Keratinocyte (primary cell): Measurements from ENCODE around the gene DLX4.

Experiments used
- EZH2 ChIP-seq: IDR thresholded peaks from one replicate; pipeline ENCODE4 v1.6.1; 2012; ENCODE audit warnings: inconsistent platforms, mild to moderate bottlenecking, low read length, moderate library complexity
- TF ChIP-seq, protein P1 (sequence below), 3 experiments: IDR thresholded peaks in 1 of 3; conservative IDR thresholded peaks in 1 of 3; optimal IDR thresholded peaks in 1 of 3; 2 replicates in 2 of 3; 3 replicates in 1 of 3; pipeline versions ENCODE3 to v1.5.1; 2011; ENCODE audit warnings: low read length in 3 of 3, mild to moderate bottlenecking in 3 of 3, moderate library complexity in 2 of 3, control low read depth in 1 of 3, inconsistent platforms in 1 of 3; ENCODE audit not compliant: insufficient read depth in 2 of 3; ENCODE audit errors: extremely low read depth in 1 of 3

DNA sequence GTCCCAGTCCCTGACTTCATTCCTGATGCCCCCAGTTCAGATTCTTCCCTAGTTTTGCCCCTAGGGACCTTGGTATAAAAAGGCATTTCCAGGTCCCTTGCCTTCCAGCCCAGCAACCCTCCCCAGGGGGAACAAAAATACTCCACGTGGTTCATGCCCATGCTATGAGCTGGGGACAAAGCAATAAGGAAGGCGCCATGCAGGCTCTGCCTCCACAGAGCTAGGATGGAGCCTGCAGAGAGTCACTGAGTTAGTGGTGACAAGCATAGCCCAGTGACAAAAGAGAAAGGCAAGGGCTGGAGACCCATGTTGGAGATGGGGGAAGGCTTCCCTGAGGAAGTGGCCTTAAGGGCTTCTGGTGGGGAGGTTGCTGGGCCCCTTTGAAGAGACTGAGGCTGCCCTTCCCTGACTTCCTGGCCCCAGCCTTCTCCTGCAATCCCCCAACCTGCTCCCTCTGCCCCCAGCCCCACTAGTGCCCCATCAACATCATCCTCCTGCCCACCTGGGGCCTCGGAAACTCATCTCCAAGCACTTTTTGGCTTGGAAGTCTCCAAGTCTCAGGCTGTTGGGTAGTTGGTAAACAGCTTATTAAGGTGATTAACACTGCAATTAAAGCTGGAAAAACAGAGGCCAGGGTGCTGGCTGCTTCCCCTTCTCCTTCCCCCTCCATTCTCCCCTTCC is 16.5 kb downstream of the DLX4 start:
- TF ChIP-seq, protein P1, sequence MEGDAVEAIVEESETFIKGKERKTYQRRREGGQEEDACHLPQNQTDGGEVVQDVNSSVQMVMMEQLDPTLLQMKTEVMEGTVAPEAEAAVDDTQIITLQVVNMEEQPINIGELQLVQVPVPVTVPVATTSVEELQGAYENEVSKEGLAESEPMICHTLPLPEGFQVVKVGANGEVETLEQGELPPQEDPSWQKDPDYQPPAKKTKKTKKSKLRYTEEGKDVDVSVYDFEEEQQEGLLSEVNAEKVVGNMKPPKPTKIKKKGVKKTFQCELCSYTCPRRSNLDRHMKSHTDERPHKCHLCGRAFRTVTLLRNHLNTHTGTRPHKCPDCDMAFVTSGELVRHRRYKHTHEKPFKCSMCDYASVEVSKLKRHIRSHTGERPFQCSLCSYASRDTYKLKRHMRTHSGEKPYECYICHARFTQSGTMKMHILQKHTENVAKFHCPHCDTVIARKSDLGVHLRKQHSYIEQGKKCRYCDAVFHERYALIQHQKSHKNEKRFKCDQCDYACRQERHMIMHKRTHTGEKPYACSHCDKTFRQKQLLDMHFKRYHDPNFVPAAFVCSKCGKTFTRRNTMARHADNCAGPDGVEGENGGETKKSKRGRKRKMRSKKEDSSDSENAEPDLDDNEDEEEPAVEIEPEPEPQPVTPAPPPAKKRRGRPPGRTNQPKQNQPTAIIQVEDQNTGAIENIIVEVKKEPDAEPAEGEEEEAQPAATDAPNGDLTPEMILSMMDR (optimal IDR thresholded peaks at IDR 0.05 in 1 of 3, IDR thresholded peaks at IDR 0.05 in 1 of 3, conservative IDR thresholded peaks at IDR 0.05 in 1 of 3; ENCODE audit: extremely low read depth in 1 of 3, insufficient read depth in 2 of 3, low read length in 3 of 3): no peak
- no peak for TF ChIP-seq EZH2
